Renal pelvis (tissue), 4 donors: ENCODE results near the gene PPIF. TPM values are rescaled to one million over a fixed set of nuclear protein-coding genes. Genes with fewer than 3 reads are reported as not detected.

Experiments
- DNase-seq: peaks from one replicate; pipeline ENCODE4 v3.0.0-alpha.2; 2013
- polyA plus RNA-seq, 3 donors: library from polyadenylated mRNA; unstranded; fragments of 120-200 nt; gene quantifications; one replicate each; pipeline ENCODE4 v1.2.1, GENCODE V29; 2013; ENCODE audit not compliant: insufficient read length in 3 of 3

PPIF gene
- polyA plus RNA-seq, 3 donors, result 64.7 to 77.5 (median 73.4) TPM

DNA sequence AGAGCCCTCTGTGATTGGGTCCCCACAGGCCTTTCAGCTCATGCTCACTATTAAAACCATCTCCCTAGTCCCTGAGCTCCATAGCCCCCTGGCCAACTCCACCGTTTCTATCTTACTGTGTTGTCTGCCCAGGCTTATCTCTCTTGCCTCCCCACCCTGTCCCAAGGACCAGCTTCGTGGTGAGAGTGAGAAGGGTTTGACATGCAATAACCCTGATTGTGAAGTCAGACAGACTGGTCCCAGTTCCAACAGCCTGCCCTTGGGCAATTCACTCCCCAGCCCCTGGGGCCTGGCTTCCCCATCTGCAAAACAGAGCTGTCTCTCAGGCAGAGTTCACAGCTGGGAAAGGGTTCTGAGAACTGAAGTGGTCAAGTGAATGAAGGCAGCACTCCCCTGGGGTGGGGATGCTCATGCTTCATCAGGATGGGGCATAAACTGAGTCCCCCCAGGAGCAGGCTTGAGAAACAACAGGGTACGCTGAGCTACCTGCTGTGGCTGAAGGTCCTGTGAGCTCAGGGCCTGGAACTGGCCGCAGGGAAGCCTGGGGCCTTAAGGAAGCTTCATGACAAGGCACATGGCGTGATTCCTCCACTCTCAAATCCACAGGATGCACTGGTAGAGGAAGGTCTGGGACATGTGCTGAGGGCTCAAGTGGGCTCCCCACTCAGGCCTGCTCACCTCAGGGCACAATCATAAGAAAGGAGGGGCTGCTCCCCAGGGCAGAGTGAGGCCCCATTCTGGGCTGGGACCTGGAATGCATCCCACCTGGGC is 1.8 kb upstream of the PPIF start:
- no peak for DNase-seq

DNA sequence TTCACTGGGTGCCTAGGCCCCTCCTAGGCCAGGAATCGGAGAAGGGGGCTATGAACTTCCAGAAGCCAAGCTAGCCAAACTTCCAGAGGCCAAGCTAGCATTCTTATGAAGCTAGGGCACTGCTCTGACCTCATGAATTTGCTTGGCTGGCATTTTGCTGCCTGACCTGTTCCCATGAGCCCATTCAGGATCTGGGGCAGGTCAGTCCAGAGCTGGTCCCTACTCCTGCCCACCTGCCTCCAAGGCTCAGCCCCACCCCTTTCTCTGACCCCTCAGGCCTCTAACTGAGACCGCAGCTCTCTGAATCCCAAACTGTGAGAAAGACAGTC is 1.3 kb upstream of the PPIF start:
- DNase-seq, result no peak

DNA sequence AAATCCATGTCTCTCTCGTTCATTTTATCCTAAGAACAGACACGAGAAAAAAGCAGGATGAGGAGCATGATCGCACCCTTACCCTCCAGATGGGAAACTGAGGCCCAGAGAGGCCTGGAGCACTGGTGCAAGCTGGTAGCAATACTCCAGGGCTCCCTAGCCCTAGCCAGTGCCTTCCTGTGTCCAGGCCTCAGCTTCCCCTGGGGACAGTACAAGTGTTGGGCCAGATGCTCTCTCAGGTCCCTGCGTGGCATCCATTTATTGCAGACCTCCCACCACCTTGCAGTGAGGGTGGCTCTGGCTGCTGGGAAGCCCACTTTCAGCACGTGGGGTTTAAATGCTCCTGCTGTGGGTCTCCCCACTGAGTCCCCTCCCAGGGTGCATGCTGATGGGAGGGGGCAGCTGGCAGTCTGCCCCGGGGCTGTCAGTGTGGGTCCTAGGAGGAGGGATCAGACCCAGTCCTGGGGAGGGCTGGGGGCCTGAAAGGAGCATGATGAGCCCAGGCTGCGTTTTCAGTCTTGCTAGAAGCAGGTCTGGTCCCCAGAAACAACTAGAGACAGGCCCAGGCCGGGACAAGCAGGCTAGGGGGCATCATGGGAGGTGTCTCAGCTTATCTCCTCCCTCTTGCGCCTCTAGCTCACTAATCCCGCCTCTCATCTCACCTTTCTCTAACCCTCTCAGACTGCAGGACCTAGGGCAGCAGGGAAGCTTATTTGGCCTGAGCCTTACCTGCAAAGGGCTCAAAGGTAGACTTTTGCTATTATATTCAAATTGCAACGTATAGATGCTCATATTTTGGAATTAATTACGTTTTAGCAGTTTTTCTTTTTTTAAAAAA is 662 bp upstream of the PPIF start:
- no peak for DNase-seq

DNA sequence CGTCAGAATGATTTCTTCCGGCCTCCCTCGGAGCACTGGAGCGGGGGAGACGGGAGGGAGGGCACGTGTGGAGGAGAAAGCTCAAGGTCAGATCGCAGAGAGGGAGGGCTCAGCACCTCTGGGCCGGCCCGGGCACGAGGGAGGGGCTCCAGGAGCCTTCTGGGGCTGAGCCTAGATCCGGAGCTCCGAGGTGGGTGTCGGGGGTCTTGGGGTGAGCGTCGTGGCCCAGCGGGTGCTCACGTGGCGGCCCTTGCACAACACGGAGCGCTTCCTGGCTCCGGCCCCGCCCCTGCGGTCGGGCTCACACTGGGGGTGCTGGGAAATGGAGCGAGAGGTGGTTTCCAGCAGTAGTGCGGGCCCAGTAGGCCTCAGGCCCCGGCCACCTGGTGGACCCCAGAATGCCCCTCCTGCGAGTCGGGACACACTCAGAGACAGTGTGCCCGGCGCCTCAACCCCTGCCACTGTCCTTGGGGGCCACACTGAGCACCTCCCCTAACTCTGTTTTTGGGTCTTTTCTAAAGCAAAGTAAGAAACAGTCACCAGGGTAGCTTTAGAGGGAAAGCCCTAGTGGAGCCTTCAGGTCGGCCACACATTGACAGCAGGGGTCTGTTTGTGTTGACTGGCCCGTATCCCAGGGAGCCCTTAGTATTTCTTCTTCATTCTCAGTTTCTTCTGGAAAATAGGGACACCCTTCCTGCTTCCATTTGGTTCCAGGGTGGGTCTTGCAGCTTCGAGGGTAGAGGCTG is 798 bp downstream of the PPIF start:
- no peak for DNase-seq

DNA sequence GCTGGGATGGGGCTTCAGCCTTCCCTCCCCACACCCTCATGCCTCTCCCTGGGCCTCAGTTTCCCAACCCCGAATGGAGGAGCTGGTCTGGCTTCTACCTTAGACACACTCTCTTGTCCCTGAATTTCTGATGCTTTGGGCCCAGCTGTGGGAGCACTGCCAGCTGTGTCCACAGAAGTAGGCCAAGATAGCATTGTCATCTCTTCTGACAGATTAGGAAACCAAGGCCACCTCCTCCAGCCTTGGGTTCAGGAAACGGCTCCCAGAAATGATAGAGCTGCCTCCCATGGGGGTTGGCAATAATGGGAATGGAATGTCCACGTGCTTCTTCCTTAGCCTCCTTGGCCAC is 1.3 kb downstream of the PPIF start:
- DNase-seq, result no peak

DNA sequence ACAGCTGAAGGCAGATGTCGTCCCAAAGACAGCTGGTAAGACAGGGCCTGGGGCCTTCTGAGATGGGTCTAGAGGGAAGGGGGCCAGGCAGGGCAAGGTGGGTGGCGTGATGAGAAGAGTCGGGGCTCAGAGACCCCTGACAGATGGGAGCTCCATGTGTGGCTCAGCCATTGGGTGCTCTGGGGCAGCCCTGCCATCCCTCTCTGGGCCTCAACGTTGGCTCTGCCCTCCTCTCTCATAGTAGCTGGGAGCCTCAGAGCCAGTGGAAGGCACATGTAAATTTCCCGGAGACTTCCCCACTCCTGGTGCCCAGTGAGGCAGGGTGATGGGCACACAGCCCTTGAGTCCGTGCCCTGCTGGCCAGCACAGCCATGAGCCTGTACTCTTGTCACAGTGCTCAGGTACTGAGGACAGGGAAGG is 1.8 kb downstream of the PPIF start:
- no peak for DNase-seq

DNA sequence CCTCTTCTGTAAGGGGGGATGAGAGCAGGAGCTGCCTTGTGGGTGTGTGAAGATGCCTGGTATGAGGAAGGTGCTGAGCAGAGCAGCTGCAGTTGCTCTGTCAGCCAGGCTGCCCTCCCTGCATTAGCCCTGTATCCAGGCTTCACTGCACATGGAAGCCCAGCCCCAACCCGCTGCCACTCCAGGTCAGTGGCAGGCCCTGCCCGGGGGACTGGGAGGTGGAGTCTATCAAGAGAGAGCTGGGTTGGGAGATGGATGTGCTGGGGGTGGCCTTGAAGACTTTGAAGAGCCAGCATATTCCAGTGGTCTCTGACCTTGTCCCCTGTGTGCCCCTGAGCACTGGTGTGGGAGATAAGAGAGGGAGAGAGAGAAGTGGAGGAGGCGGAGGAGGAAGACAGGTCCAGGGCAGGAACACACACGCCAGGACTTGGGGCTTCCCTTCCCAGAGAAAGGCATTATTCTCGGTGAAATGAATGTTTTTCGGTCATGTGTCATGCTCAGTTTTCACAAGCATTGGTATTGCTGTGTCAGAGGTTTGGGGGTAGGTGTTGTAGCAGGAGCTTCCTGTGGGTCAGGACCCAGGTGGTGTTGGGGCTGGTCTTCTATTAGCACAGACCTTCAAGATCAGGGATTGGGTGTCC is 2.6 kb downstream of the PPIF start:
- no peak for DNase-seq

DNA sequence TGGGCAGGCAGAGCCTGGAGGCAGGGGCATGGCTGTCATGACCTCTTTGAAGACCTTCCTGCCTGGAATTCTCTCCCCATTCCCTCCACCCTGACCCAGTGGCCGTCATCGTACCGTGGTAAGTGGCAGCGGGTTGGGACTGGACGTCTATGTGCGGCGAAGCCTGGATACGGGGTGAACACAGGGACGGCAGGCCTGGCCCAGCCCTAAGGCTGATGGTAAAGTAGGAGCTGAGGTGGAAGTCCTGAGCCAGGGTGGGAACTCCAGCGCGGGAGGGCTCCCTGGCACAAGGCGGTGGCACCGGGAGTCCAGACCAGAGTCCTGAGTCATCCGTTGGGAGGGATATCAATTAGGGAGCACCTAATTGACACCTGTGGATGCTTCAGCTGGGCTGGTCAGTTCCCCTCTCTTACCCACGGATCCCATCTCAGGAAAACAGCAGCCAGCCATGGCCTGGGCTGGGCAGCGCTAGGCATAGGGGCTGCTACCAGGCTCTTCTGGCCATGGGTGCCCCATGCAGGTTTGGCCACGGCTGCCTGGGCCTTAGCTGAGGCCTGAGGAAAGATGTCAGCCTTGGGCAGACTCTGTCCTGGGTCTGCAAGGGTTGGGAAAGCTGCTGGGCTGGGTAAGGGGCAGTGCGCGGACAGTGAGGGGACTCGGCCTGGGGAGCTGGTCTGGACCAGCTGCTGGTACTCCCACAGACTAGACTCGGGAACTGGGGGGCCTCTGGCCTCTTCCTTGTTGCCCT is 3.3 kb downstream of the PPIF start:
- DNase-seq, result no peak

DNA sequence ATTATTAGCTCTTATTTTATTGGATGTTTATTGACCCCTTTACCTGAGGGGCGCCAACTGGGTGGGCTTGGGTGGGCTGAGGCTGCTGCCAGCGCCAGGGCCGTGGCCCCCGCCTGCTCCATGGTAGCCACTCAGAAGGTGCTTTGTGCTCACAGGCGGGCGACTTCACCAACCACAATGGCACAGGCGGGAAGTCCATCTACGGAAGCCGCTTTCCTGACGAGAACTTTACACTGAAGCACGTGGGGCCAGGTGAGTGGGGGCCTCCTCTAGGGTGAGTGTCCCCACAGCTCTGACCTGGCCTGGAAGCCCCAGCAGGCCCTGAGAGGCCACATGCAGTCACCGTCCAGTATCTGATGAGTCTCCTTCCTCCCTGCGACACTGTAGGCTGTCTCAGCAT is 4.1 kb downstream of the PPIF start:
- no peak for DNase-seq

DNA sequence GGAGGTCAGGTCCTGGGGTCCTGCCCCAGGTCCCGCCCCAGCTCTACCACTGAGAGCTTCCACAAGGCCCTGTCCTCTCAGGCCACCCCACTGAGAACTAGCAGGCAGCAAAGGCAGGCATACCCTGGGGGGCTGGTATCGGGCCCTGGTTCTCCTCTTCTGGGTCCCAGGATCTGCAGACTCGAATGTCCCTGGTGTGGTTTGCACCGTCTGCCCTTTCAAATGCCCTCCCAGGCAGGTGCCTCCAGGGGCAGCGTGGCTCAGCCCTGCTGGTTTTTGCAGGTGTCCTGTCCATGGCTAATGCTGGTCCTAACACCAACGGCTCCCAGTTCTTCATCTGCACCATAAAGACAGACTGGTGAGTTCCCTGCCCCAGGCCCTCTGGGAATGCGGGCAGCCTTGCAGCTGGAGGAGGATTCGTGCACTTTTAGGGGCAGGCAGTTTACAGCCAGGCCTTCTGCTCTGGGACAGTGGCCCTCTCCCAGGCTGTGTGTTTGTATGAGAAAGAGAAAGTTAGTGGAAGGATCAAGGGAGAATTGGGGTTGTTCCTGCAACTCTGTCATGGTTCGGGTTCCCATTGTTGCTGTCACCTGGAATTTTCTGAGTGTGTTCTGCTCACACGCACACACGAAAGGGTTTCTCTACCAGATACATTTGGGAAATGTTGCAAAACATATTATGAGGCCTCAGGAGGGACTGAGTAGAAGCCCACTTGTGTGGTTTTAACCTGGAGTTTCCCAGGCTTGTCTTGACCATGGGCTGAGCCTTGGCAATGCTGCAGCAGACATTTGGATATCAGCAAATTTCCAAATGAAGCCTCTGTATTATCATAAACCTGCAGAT is 5.0 kb downstream of the PPIF start:
- DNase-seq, result no peak

DNA sequence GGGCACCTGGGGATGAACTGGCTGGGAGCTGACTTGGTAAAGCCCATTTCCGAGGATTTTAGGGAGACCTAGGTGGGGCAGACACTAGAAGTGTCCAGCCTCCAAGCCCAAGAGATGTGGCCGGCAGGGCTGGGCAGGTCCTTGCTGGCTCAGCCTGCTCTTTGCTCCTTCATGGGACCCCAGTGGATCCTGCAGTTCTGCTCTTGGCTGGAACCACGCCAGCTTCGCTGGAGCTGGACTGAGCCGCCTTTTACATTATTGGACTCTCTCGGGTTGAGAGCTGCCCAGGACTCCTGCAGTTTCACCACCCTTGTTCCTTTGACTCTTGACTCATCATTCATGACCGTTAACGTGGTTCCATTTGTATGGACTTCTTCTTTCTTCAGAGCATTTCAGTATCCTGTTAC is 5.7 kb downstream of the PPIF start:
- no peak for DNase-seq

DNA sequence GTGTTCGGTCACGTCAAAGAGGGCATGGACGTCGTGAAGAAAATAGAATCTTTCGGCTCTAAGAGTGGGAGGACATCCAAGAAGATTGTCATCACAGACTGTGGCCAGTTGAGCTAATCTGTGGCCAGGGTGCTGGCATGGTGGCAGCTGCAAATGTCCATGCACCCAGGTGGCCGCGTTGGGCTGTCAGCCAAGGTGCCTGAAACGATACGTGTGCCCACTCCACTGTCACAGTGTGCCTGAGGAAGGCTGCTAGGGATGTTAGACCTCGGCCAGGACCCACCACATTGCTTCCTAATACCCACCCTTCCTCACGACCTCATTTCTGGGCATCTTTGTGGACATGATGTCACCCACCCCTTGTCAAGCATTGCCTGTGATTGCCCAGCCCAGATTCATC is 6.5 kb downstream of the PPIF start:
- DNase-seq, result no peak

DNA sequence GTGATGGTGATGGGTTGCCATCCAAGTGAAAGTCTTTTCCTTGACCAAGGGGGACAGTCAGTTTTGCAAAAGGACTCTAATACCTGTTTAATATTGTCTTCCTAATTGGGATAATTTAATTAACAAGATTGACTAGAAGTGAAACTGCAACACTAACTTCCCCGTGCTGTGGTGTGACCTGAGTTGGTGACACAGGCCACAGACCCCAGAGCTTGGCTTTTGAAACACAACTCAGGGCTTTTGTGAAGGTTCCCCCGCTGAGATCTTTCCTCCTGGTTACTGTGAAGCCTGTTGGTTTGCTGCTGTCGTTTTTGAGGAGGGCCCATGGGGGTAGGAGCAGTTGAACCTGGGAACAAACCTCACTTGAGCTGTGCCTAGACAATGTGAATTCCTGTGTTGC is 6.9 kb downstream of the PPIF start:
- no peak for DNase-seq

DNA sequence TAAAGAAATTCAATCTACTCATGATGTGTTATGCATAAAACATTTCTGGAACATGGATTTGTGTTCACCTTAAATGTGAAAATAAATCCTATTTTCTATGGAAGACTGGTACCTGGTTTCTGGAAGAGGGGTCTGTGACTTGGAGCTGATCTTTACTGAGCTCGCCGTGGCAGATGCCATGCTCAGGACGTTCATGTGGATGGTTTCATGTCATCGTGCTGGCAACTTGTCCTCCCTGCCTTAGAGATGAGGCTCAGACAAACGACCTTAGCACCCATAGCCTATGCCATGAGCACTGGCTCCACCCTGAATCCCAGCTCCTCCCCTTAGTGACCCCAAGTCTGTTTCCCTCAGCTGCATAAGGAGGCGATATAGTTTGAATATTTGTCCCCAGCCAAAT is 7.3 kb downstream of the PPIF start:
- no peak for DNase-seq

DNA sequence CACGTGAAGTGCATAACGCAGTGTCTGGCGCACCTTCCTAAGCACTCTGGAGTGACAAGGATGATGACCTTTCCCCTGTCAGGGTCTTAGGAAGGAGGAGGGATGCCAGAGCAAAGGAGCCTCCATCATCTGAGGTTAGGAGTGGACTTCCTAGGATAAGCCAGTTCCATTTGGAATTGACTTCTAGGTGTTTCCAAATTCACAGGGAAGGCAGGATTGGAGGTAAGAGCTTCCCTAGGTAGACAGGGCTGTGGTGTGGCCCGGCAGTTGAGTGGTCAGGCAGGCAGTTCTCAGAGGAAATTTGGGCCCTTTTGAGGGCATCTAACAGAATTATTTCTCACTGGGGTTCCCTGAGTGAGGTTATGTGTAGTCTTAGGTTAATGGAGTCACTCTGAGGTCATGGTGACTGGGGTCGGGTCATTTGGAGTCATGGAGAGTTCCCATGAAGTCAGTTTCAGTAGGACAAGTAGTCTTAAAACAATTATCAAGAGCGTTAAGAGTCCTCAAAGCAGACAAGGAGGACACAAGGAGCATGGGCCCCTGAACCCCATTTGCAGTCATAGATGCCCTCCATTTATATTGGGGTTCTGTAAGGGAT is 8.2 kb downstream of the PPIF start:
- no peak for DNase-seq

DNA sequence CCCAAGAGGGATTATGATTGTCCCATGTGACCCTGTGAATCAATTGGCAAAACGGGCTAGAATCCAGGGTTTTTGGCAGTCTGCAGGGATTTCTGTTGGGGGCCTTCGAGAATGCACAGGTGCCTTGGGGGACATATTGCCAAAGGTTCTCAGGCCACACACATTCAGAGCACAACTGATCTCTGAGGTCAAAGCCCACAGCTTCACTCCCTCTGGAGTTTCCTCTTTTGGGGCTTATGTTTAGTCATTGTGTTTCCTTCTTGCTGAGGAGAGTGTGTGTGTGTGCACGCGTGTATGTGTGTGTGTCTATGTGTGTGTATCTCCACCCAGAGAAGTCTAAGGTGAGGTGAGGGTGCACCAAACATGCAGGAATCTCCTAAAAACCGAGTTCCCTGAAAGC is 8.8 kb downstream of the PPIF start:
- DNase-seq, result no peak

DNA sequence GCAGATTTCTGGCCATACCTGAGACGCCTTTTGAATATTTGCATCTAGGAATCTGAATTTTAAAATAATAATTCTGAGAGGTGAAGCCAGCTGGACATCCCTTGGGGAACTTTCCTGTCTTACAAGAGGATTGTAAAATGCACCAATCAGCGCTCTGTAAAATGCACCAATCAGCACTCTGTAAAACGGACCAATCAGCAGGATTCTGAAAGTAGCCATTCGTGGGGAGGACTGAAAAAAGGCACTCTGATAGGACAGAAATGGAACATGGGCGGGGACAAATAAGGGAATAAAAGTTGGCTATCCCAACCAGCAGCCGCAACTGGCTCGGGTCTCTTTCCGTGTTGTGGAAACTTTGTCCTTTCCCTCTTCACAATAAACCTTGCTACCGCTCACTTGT is 9.9 kb downstream of the PPIF start:
- no peak for DNase-seq

DNA sequence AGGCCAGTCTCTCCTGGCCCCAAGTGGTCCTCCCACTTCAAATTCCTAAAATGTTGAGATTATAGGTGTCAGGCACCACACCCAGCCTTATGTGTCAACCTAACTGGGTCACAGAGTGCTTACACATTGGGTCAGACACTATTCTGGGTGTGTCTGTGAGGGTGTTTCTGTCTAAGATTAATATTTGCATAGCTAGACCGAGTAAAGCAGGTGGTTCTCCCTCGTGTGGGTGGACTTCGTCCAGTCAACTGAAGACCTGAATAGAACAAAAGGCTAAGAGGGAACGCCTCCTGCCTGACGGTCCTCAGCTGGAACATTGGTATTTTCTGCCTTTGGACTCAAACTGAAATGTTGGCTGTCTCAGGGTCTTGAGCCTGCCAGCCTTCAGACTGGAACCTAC is 11.5 kb downstream of the PPIF start:
- no peak for DNase-seq

DNA sequence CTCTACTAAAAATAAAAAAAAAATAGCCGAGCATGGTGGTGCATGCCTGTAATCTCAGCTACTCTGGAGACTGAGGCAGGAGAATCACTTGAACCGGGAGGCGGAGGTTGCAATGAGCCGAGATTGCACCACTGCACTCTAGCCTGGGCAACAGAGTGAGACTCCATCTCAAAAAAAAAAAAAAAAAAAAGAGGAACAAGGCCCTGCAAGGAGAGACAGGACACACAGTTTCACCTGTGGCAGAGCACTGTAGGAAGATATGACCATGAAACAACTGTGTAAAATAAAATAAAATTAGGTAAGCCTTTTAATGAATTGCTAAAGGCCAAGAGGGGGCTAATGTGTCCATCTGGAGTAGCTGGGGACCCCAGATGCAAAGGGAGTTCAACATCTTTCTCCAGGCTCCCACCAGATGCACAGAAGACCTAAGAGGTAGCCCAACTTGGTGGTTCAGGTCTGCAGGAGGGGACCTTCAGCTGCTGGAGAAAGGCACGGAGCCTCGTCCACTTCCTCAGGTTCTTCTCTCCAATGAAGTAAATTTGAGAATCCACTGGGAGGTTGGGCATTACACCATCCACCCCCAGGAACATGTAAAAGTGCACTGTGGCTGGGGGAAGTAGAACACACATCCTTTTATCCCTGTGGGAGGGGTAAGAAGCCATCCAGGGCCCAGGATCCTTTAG is 12.7 kb downstream of the PPIF start:
- no peak for DNase-seq
